Fibroblast of mammary gland (primary cell): ENCODE data around the gene ZNF644.

Source experiments
- DNase-seq: peaks from one replicate; pipeline ENCODE4 v3.0.0-alpha.2; 2010; ENCODE audit warnings: low read depth
- H3K4me3 ChIP-seq: 2 replicates; pipeline ENCODE4 v1.5.1; 2011; ENCODE audit warnings: low read depth, mild to moderate bottlenecking, low read length, moderate library complexity; ENCODE audit not compliant: control insufficient read depth
- TF ChIP-seq, protein P1 (sequence below): conservative IDR thresholded peaks from 2 replicates; pipeline ENCODE4 v1.5.1; 2011; ENCODE audit warnings: low read depth, low read length, inconsistent platforms; ENCODE audit not compliant: control insufficient read depth, insufficient read depth

The ZNF644 gene

DNA sequence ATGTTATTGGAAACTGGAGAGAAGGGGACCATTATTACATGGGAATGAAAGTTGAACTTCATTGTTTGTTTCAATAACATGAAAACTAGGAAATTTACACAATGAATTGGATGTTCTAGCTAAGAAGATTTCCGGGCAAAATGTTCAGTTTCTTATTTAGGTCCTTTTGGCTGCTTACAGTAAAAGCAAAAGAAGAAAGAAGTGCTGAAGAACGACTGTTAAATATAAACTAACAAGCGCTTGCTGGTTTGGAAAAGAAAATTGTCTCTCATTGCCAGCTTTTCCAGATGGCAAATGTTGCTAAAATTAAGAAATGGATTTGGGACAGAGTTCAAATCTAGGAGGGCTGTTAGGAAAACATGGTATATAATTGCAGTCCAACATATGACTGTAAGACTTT, 139.6 kb downstream of the ZNF644 start:
- TF ChIP-seq, protein P1, sequence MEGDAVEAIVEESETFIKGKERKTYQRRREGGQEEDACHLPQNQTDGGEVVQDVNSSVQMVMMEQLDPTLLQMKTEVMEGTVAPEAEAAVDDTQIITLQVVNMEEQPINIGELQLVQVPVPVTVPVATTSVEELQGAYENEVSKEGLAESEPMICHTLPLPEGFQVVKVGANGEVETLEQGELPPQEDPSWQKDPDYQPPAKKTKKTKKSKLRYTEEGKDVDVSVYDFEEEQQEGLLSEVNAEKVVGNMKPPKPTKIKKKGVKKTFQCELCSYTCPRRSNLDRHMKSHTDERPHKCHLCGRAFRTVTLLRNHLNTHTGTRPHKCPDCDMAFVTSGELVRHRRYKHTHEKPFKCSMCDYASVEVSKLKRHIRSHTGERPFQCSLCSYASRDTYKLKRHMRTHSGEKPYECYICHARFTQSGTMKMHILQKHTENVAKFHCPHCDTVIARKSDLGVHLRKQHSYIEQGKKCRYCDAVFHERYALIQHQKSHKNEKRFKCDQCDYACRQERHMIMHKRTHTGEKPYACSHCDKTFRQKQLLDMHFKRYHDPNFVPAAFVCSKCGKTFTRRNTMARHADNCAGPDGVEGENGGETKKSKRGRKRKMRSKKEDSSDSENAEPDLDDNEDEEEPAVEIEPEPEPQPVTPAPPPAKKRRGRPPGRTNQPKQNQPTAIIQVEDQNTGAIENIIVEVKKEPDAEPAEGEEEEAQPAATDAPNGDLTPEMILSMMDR = no peak
- H3K4me3 ChIP-seq = no peak overlapping the region
- no peak for DNase-seq

DNA sequence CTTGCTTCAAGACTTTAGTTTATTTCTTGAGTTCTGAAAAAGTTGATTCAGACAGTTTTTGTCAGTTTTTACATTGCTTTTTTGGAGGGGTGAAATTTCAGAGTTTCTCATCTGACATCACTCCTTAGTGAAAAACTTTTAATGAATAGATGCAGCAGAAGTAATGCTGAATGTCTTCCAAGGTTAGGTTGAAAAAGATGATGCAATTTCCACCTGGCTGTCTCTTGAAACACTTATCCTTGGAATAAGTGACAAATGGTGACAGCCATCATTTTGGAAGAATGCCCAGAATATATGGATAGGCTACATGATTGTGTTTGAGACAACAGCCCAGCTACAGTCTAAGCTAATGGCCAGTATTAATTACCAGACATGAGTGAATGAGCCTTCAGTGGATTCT, 140.8 kb downstream of the ZNF644 start:
- DNase-seq = no peak
- no peak overlapping the region for H3K4me3 ChIP-seq
- TF ChIP-seq, protein P1 = no peak

DNA sequence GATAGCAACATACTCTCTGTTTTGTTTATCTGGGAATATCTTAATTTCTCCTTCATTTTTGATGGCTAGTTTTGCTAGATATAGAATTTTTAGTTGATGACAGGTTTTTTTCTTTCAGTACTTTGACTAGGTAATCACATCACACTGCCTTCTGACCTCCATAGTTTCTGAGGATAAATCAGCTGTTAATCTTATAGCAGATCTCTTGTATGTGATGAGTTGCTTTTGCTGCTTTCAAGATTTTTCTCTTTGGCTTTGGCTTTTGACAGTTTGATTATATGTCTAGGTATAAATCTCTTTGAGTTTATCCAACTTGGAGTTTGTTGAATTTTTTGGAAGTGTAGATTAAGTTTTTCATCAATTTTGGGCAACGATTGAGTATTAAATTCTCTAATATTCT, 142.6 kb downstream of the ZNF644 start:
- TF ChIP-seq, protein P1 = no peak
- no peak overlapping the region for H3K4me3 ChIP-seq
- peak; percentile 8 for DNase-seq

DNA sequence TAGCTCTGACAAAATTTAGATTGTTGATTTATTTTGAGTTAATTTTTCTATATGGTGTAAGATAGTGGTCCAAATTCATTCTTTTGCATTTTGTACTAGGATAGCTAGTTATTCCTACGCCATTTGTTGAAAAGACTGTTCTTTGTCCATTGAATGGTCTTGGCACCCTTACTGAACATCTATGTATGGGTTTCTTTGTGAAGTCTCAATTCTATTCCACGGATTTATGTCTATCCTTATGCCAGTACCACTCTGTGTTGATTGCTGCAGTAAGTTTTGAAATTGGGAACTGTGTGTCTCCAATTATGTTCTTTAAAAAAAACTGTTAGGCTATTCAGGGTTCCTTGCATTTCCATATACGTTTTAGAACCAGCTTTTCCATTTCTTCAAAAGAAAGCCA, 145.7 kb downstream of the ZNF644 start:
- TF ChIP-seq, protein P1 = no peak
- H3K4me3 ChIP-seq = no peak overlapping the region
- no peak for DNase-seq
